GM21528 (cell line): ENCODE results near the gene CORIN.
"Not testable (repeated sequence)": the region's sequence is repeated elsewhere in the genome, so short reads cannot be mapped to it uniquely, and the experiment has no call there.

ENCODE experiments used
- ATAC-seq: cut with Tn5 transposase; IDR thresholded peaks from one replicate; pipeline ENCODE4 v1.9.1; 2021; ENCODE audit warnings: mild to moderate bottlenecking, moderate library complexity; ENCODE audit not compliant: unreplicated experiment, low FRiP score

Gene CORIN

DNA sequence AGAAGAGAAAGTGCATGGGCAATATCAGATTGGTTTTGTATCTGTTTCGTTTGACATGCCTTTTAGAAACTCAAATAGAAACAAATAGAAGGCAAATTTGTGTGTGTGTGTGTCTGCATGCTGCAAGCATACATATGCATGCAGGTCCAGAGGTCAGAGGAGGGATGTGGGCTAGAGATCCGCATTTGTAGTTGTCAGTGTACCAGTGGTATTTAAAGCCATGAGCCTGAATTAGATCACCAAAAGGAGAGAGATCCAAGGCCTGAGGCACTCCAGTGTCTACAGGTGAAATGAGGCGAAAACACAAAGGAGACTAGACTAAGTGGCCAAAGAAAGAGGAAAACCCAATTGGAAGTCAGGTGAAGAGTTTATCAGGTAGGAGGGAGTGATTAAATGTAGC lies 106.7 kb downstream of the CORIN start:
- no peak for ATAC-seq

DNA sequence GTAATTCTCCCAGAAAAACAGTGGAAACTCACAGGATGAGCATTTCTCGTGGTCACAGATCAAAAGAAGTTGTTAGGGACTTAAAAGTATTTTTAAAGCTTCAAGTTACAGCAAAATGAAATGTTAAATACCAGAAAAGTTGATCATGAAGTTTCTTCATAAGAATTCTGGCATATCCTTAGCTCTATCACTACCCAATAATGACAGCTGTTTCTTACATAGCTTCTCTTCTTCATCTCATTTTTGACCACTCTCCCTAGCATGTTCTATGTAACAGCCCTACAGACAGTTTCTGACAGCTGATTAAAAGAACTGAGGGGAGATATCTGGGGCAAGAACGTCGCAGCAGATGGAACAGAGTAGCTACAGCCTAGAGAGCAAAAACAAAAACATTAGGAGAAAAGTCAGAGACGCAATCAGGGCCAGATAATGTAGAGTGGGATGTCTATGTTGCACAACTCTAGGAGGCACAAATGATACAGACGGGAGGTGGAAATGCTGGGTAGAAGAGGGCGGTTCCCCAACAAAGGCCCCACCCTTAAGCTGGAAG lies 108.7 kb downstream of the CORIN start:
- ATAC-seq, result no peak

DNA sequence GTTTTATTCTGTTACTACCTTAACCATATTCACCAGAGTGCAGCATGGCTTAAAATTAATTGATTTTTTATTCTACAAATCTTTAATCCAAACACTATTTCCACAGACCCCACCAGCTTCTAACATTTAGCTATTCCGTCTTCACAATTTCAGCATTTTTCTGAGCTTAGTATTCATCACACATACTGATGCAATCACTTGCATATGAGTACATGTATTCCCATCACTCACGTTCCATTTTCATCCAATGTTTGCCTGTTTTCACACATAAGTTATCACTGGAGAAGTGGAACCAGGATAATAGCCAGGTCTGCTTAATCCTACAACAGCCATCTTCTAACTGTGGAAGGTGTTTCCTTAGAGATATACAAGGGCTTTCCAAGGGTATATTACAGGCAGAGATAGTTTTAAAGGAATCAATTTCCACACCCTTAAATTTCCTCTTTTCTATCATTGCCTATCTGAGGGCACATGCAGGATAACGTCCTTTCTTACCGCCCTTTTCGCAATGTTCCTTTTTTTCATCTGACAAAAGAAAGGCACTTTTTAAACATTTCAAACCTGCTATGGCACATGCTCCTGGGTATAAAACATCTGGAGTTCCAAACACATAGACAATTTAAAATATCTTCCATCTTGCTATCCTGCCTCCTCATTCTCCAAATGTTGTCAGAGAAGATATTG lies 115.8 kb downstream of the CORIN start:
- no peak for ATAC-seq

DNA sequence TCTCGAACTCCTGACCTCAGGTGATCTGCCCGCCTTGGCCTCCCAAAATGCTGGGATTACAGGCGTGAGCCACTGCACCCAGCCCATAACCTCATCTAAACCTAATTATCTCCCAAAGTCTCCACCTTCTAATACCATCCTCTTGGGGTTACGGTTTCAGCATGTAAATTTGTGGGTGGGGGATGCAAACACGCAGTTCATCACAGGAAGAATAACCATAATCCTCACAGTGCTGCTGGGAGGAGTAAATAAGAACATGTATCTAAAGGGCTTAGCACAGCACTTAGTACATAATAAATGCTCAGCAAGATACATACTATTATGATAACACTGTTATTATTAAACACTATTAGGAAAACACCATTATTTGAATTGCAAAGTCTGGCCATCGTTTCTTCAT lies 116.4 kb downstream of the CORIN start:
- ATAC-seq, result no peak

DNA sequence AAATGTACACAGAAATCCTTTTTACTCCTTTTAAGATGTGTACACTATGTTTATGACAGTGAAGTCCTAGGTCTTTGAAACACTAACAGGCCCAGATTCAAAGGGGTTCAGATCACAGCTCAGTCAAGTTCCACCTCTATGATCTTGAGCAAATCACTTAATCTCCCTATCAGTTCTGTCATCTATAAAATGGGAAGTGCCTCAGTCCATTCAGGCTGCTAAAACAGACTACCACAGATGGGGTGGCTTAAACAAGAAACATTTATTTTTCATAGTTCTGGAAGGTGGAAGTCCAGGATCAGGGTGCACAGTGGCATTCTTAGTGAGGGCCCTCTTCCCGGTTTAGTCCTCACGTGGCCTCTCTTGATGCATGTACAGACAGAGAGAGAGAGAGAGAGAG lies 117.1 kb downstream of the CORIN start:
- ATAC-seq, result no peak

DNA sequence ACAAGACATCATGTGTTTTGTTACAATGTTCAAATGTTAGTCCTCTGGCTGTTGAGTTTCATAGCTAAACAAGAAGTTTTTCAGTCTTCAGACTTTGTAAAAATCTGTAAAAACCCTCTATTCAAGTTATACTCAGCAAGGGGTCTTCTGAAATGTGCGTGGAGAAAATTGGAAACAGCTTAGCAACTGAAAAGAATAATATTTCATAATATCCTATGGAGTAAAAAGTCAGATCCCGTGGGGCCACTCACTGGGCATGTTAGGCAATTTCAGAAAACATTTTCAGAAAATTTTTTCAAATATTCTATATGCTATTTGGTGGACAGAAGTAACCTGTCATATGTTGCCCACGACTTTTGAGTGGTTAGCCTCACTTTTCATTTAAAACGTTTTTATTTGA lies 118.3 kb downstream of the CORIN start:
- ATAC-seq, result no peak

DNA sequence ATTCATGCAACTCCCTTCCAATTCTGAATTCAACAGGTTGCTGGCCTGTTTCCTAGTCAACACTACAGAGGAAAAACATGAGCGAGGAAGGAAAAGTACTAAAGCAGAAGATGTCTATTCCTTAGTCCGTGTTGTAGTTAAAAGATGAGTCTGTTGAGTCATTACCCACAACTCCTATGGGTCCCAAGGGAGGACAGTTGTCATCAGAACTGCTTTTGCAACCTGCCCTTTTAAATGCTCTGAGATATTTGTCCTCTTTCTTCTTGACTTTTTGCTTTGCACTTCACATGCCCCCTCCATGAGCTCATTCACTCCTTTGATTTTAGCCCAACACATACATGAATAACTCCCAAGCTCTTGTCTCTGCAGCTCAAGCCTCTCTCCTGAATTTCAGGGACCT lies 119.2 kb downstream of the CORIN start:
- ATAC-seq, result no peak

DNA sequence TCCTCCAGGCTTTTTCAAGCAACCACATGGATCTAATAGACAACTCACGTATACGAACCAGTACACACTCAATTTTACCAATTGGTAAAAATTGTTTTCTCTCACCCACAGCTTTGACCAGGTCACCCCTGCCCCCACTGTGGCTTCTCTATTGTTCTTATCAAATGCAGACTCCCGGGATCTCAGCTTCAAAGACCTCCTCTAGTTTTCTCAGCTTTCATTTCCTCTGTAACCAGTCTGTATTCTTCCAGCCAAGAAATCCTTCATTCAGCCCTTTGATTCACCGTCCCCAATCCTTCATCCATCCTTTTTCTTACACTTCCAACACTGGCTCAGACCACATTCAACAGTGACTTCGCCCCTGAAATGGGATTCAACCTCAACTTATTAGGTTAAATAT lies 120.7 kb downstream of the CORIN start:
- ATAC-seq, result no peak

DNA sequence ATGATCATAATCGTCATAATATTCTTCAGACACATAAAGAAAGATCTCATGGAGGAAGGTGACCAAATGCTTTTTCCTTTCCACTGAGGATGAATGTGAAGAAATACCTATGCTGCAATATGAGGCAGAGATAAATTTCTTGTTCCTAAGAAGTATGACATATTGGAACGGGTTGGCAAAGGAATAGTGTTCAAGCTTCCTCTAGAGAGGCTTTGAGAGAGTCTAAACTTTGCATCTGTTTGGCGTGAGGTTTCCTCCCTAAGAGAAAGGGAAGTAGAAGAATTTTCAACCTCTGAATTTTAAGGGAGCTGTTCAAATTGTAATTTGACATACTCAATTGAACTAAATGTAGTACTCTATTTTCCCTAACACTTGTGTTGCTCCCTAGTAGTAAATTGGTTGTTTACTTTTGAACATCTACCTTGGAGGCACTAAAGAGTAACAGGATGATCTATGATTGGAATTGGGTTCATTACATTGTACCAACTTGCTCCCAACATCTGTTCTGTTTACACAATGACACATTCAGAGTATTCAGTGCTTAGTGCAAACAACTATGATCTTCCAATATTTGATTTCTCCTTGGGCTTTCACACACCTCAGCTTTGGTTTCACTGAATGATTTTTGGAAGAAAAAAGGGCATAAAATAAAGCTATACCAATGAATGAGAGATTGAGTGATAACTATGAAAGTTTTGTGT lies 122.0 kb downstream of the CORIN start:
- ATAC-seq, result no peak

DNA sequence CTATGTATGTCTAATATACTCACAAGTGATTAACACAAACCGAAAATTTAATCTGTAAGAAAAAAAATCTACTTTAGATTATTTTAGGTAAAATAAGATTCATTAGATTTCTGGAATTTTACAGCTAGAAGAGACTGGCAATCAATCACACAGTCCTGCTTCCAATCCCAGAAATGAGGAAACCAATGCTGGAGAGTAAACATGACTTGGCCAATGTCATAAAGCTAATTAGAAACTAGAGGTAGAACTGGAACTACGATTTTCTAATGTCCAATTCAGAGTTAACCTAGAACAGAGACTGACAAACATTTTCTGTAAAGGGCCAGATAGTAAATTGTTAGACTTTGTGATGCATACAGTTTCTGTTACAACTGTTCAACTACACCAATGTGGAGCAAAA lies 123.6 kb downstream of the CORIN start:
- no peak for ATAC-seq

DNA sequence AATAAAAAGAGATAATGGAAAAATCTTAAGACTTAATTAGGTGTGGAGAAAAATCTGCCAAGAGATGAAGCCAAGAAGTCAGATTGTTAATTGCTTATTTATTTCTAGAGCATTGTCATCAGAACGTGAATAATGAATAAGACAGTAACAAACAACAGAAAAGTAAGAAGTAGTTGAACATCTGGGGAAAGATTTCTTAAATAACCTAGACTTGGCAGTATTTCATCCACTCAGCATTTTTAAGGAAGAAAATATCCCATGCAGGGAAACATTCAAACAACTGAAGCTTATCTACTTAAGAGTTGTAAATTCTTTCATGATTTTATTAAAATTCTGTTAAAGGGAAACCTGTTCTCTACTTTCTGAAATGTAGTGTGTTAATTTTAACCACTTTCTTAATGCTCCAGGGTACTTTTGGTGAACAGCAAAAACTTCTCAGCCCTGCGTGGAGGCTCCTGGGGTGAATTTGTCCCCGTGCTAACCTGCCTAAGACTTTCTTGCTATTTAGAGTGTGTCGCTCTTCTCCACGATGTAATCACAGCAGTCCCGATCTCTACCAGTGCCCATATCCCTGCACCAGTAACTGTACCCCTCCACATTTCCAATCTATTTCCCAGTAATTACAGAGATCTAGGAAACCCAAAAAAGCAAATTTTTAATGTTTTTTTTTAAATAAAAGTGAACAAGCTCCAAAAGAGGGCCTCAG lies 124.6 kb downstream of the CORIN start:
- ATAC-seq, result no peak

DNA sequence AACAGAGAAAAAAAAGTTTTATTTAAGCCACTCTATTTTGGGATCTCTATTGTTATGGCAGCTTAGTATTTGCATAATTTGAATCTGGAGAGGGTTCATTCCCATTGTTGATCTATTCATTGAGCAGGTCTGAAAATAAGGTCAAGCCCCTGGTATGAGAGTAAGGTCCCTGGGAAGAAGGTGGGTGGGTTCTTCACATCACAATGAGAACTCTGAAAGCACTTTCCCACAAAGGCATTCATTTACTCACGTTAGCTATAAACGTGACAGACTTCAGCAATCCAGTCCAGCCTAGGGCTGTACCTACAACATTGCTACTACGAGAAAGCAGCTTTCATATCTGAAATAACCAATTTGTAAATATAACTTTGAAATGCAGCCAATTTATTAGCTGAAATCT lies 126.2 kb downstream of the CORIN start:
- no peak for ATAC-seq

DNA sequence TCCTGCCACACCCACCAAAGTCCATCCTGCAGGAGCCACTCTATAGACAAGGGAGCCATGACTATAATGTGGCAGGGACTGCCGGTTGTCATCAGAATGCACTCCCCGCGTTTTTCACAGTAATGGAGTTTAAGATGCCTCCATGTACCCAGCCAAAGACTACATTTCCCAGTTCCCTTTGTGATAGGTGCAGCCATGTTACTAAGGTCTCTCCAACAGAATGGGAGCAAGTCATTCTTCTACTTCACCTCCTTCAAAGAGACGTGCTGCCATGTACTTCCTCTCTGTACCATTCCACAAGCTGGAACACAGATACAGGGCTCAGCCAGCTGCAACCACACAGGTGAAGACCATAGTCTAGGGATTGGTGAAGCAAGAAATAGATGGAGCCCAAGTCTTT lies 126.7 kb downstream of the CORIN start:
- no peak for ATAC-seq

DNA sequence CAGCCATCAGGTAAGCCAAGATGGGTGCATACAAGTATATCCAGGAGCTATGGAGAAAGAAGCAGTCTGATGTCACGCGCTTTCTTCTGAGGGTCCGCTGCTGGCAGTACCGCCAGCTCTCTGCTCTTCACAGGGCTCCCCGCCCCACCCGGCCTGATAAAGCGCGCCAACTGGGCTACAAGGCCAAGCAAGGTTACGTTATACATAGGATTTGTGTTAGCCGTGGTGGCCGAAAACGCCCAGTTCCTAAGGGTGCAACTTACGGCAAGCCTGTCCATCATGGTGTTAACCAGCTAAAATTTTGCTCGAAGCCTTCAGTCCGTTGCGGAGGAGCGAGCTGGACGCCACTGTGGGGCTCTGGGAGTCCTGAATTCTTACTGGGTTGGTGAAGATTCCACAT lies 131.5 kb downstream of the CORIN start:
- ATAC-seq, result not testable (repeated sequence)

DNA sequence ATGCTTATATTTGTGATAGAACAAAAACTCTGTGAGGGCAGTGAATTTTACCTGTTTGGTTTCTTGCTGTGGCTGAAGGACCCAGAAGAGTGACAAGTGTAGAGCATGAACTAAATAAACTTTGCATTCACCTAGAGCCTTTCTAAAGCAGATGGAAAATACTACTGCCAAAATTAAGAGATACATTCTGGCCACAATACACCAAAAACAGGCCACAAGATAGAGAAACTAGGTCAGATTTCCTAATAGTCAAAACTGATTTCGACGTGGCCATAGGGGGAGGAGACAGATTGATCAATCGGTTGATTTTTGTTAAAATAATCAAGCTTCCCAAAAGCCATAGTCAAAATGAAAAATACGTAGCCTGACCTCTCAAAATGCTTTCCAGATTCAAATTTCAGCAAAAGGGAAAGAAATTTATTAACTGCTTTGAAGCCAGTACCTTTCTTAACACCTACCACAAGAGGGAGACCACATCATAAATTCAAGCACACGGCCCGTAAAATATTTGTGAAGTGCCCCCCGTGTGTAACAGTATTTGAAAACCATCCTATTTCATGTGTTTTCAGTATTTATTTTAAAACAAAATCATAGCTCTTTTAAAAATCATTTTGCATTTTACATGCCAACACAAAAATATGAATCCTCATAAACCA lies 132.4 kb downstream of the CORIN start:
- no peak for ATAC-seq

DNA sequence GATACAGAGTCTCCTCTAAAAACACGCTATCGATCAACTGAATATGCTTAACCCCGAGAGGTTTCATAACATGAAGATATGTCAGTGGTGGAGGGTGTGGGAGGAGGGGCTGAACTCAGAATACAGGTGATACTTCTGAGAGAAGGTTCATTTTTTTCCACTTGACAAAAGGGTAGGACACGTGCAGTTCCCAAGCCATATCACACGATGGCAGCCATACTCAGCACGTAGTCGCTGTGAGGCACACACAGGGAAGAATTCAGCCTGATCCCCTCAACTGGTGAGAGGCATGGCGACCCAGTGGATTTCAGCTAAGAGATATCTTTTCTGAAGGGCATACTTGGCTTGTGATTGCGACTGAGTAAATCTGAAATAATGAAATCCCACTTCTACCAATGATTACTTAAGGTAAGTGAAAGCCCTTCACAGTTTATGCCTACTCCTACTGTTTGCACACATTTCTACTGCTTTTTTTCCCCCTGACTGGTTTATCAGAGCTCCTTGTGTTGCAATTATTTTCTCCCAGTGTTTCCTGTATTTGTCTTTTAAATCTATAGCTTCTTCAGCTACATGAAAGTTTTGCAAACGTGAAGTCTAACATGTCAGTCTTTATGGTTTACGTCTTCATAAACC lies 133.1 kb downstream of the CORIN start:
- no peak for ATAC-seq

DNA sequence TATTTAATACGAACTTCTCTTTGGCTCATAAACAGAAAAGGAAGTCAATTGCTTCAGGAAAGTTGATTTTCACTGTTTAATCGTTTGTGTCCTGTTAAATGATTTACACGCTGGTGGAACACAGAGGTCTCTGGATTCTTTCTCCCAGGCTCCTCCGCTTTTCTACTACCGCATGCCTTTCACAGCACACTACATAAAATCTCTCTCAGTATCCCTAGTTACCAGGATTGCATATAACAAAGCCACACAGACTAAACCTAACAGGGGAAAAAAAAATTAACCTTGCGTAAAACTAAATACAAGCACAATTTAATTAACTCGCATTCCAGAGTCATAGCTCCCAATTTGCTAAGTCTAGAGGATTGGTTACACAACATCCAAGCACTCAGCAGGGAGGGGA lies 133.9 kb downstream of the CORIN start:
- no peak for ATAC-seq

DNA sequence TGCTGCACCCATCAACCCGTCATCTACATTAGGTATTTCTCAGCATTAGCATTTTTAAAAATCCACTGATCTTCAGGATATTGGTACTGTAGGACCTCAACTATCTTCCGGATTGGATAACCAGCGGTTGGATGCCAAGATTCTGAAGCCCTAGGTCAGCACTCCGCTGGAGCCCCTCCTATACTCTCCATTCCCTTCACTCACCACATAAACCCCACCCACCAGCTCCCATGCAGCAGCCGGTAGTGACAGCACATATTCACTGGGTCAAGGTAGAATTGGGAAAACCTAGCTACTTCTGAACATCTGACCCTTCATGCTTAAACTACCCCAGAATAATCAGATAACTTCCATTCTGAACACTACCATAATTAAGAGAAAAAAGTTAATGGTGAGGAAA lies 134.9 kb downstream of the CORIN start:
- ATAC-seq, result no peak

DNA sequence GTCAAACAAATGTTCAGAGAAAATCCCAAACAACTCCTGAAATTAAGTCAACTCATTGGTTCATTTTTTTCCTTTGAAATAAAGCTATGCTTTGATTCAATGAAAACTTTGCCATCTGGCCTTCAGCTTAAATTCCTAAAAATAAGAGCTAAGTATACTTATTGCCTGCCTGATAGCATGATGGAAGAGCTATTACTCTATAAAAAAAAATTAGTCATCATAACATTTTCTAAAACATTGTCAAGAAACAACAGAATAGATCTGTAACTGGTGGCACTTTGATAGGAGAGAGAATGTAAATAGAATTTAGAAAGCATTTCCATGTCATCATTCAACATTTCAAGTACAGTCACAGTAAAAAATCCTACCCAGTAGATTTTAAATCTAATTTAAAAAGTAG lies 136.6 kb downstream of the CORIN start:
- ATAC-seq, result no peak

DNA sequence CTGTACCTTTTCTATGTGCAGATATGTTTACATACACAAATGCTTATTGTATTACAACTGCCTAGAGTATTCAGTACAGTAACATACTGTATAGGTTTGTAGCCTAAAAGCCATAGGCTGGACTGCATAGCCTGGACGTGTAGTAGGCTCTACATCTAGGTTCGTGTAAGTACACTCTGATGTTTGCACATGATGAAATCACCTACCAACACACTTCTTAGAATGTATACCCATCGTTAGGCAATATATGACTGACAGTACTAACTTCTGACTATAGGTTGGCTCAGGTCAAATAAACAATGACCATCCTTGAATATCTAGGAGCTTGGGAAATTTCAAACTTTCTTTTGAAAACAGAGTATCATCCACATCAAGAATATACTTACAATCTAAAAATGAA lies 139.0 kb downstream of the CORIN start:
- no peak for ATAC-seq

DNA sequence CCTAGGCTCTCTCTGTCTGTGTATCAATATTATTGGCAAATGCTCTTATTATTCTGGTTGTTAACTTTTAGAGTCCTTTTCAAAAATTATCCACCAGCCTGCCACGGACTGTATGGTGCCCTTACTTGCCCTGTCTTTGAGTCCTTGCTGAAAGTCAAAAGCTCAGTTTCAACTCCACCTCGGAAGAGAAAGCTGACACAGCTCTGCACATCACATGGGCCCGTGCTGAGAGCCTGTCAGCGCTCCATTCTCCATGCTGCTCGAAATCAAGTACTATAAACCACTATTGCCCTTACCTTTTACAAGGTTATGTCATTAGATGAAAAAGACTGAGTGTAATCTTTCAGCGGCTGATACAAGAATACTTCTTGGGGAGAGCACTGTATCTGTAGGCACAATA lies 141.0 kb downstream of the CORIN start:
- no peak for ATAC-seq
